ENCODE data around the gene ZNF618. TPM values are rescaled to one million over a fixed set of nuclear protein-coding genes. Genes with fewer than 3 reads are reported as not detected.

Gene ZNF618
- total RNA-seq, 1 experiment from 2014 or later, result 1.2 TPM

- intact Hi-C loops (cut with micrococcal nuclease; ENCODE audit: unreplicated experiment), result no loop called here
- POLR2A ChIA-PET, result no interaction called here
- BruUV-seq (replicated peaks), result no TSS peak
Observed at GRCh38 chr9:114007991-114008666, 132.0 kb downstream of the ZNF618 start.

GRCh38 chr9:114008667-114009410 lies 132.7 kb downstream of the ZNF618 start:
- intact Hi-C loops (cut with micrococcal nuclease; ENCODE audit: unreplicated experiment), result no loop called here
- no peak overlapping the region for H3K4me3 Mint-ChIP-seq (ENCODE audit: unreplicated experiment)
- no peaks in the 10 kb centered on the region for H3K27me3 Mint-ChIP-seq (ENCODE audit: insufficient read depth, unreplicated experiment)
- peak in 1 of 2 experiments; percentile 16 for DNase-seq
- H3K9me3 Mint-ChIP-seq (ENCODE audit: unreplicated experiment), result no peaks in the 10 kb centered on the region
- H3K36me3 ChIP-seq (ENCODE audit: control insufficient read depth, insufficient read depth, low read length), result no peaks in the 10 kb centered on the region
- H3K9me3 ChIP-seq, result peaks cover 9% of the 10 kb centered on the region
- no peak overlapping the region for H3K4me3 ChIP-seq (ENCODE audit: low read depth, low read length)
- ChIA-PET POLR2A (no interaction called here), CTCF (no interaction called here)
- TF ChIP-seq CTCF (IDR thresholded peaks at IDR 0.05; ENCODE audit: insufficient read depth in 1 of 2, low read depth in 1 of 2, low read length in 1 of 2, severe bottlenecking in 1 of 2, unreplicated experiment in 1 of 2), result no peak
- no TSS peak for BruUV-seq (replicated peaks)
- H3K27ac Mint-ChIP-seq (ENCODE audit: unreplicated experiment), result no peak overlapping the region
- no peaks in the 10 kb centered on the region for H3K36me3 Mint-ChIP-seq (ENCODE audit: insufficient read depth, unreplicated experiment)
- no peaks in the 10 kb centered on the region for H3K4me1 ChIP-seq
- H3K27me3 ChIP-seq (replicated peaks; ENCODE audit: control insufficient read depth, insufficient read depth, low read length), result no peaks in the 10 kb centered on the region
- no peaks in the 10 kb centered on the region for H3K4me1 Mint-ChIP-seq (ENCODE audit: low read depth, unreplicated experiment)

More at GRCh38 chr9:114007991-114008666, 132.0 kb downstream of the ZNF618 start:
- no peak for TF ChIP-seq CTCF (IDR thresholded peaks at IDR 0.05; ENCODE audit: insufficient read depth in 1 of 2, low read depth in 1 of 2, low read length in 1 of 2, severe bottlenecking in 1 of 2, unreplicated experiment in 1 of 2)
- peak in 1 of 2 experiments; percentile 11 for DNase-seq
- Mint-ChIP-seq H3K4me3 (ENCODE audit: unreplicated experiment) (no peak overlapping the region), H3K27ac (ENCODE audit: unreplicated experiment) (no peak overlapping the region), H3K36me3 (ENCODE audit: insufficient read depth, unreplicated experiment) (no peaks in the 10 kb centered on the region), H3K27me3 (ENCODE audit: insufficient read depth, unreplicated experiment) (no peaks in the 10 kb centered on the region), H3K4me1 (ENCODE audit: low read depth, unreplicated experiment) (no peaks in the 10 kb centered on the region), H3K9me3 (ENCODE audit: unreplicated experiment) (no peaks in the 10 kb centered on the region)
- no peaks in the 10 kb centered on the region for H3K27me3 ChIP-seq (replicated peaks; ENCODE audit: control insufficient read depth, insufficient read depth, low read length)
- CTCF ChIA-PET, result no interaction called here
- H3K36me3 ChIP-seq (ENCODE audit: control insufficient read depth, insufficient read depth, low read length), result no peaks in the 10 kb centered on the region
- H3K9me3 ChIP-seq, result peaks cover 2% of the 10 kb centered on the region; the same call in 1 of the 2 replicates
- H3K4me1 ChIP-seq, result no peaks in the 10 kb centered on the region
- no peak overlapping the region for H3K4me3 ChIP-seq (ENCODE audit: low read depth, low read length)

GRCh38 chr9:114011313-114011712 lies 135.2 kb downstream of the ZNF618 start:
- BruUV-seq (replicated peaks), result no TSS peak
- Mint-ChIP-seq H3K27me3 (ENCODE audit: insufficient read depth, unreplicated experiment) (no peaks in the 10 kb centered on the region), H3K36me3 (ENCODE audit: insufficient read depth, unreplicated experiment) (no peaks in the 10 kb centered on the region), H3K9me3 (ENCODE audit: unreplicated experiment) (no peaks in the 10 kb centered on the region), H3K4me3 (ENCODE audit: unreplicated experiment) (no peak overlapping the region), H3K27ac (ENCODE audit: unreplicated experiment) (no peak overlapping the region), H3K4me1 (ENCODE audit: low read depth, unreplicated experiment) (no peaks in the 10 kb centered on the region)
- H3K36me3 ChIP-seq (ENCODE audit: control insufficient read depth, insufficient read depth, low read length), result no peaks in the 10 kb centered on the region
- TF ChIP-seq CTCF (IDR thresholded peaks at IDR 0.05; ENCODE audit: insufficient read depth in 1 of 2, low read depth in 1 of 2, low read length in 1 of 2, severe bottlenecking in 1 of 2, unreplicated experiment in 1 of 2), result no peak
- H3K27me3 ChIP-seq (replicated peaks; ENCODE audit: control insufficient read depth, insufficient read depth, low read length), result no peaks in the 10 kb centered on the region
- intact Hi-C loops (cut with micrococcal nuclease; ENCODE audit: unreplicated experiment), result no loop called here
- CTCF ChIA-PET, result no interaction called here
- no peak overlapping the region for H3K4me3 ChIP-seq (ENCODE audit: low read depth, low read length)
- POLR2A ChIA-PET, result no interaction called here
- H3K4me1 ChIP-seq, result no peaks in the 10 kb centered on the region
- H3K9me3 ChIP-seq, result peaks cover 15% of the 10 kb centered on the region
- no peak for DNase-seq
